HT1080 (cell line): Measurements from ENCODE around the gene KIAA1755. TPM values are rescaled to one million over a fixed set of nuclear protein-coding genes. Genes with fewer than 3 reads are reported as not detected.

ENCODE experiments used
- DNase-seq: peaks from one replicate; pipeline ENCODE4 v3.0.0-alpha.2; 2015; ENCODE audit warnings: low read depth
- total RNA-seq: library from RNA; depleted of rRNA; stranded (reverse); fragments of >200 nt; shearing (Covaris generic); gene quantifications from 2 replicates; pipeline ENCODE4 v1.2.3, GENCODE V29; 2014

KIAA1755 gene
- total RNA-seq, 1 experiment from 2014 or later, result 0.14 TPM

- DNase-seq, result no peak
These were observed 73.0 kb downstream of the KIAA1755 start for GRCh38 chr20:38187517-38187916.

- peak; percentile 95 for DNase-seq
These were observed 73.7 kb downstream of the KIAA1755 start for GRCh38 chr20:38186788-38187221.

- DNase-seq, result no peak
These were observed 76.4 kb downstream of the KIAA1755 start for GRCh38 chr20:38184101-38184500.

- DNase-seq, result no peak
These were observed 78.6 kb downstream of the KIAA1755 start for GRCh38 chr20:38181971-38182370.

GRCh38 chr20:38181207-38181801, 79.2 kb downstream of the KIAA1755 start:
- no peak for DNase-seq

- no peak for DNase-seq
These were observed 79.8 kb downstream of the KIAA1755 start for GRCh38 chr20:38180781-38181180.

GRCh38 chr20:38179846-38180245, 80.7 kb downstream of the KIAA1755 start:
- no peak for DNase-seq

GRCh38 chr20:38178581-38178980, 82.0 kb downstream of the KIAA1755 start:
- DNase-seq, result no peak

- no peak for DNase-seq
These were observed 82.5 kb downstream of the KIAA1755 start for GRCh38 chr20:38178065-38178491.

- DNase-seq, result no peak
These were observed 83.3 kb downstream of the KIAA1755 start for GRCh38 chr20:38177201-38177600.

- DNase-seq, result no peak
These were observed 85.0 kb downstream of the KIAA1755 start for GRCh38 chr20:38175304-38176180.

GRCh38 chr20:38173237-38174156, 87.0 kb downstream of the KIAA1755 start:
- DNase-seq, result peak; percentile 97

- peak; percentile 58 for DNase-seq
These were observed 88.1 kb downstream of the KIAA1755 start for GRCh38 chr20:38172408-38172807.

- no peak for DNase-seq
These were observed 88.9 kb downstream of the KIAA1755 start for GRCh38 chr20:38171675-38172043.

GRCh38 chr20:38170826-38171674, 89.5 kb downstream of the KIAA1755 start:
- DNase-seq, result no peak

- DNase-seq, result no peak
These were observed 90.2 kb downstream of the KIAA1755 start for GRCh38 chr20:38170219-38170825.

GRCh38 chr20:38169636-38170193, 90.8 kb downstream of the KIAA1755 start:
- DNase-seq, result no peak

- peak; percentile 37 for DNase-seq
These were observed 91.5 kb downstream of the KIAA1755 start for GRCh38 chr20:38168791-38169589.
